Small intestine (tissue), 7 donors: ENCODE data around the gene NGB. TPM values are rescaled to one million over a fixed set of nuclear protein-coding genes. Genes with fewer than 3 reads are reported as not detected.

ENCODE experiments used
- DNase-seq, 2 donors: peaks; one replicate each; pipeline versions ENCODE4 v3.0.0 to v3.0.0-alpha.2; 2013
- FAIRE-seq: peaks from 2 replicates; lab custom pipeline; 2012; peaks lifted over from hg19 to GRCh38; lab: Jason Lieb, UNC
- H3K27ac ChIP-seq, 3 donors: one replicate each; pipeline ENCODE4 v1.5.1; 2013; ENCODE audit warnings: low read length in 2 of 3, mild to moderate bottlenecking in 2 of 3, control low read depth in 1 of 3, inconsistent platforms in 1 of 3, low read depth in 1 of 3, moderate library complexity in 1 of 3
- H3K27me3 ChIP-seq, 3 donors: one replicate each; pipeline ENCODE4 v1.6.1; 2013; ENCODE audit warnings: low read length in 3 of 3, inconsistent platforms in 1 of 3; ENCODE audit not compliant: control insufficient read depth in 3 of 3, insufficient read depth in 3 of 3
- H3K36me3 ChIP-seq, 3 donors: one replicate each; pipeline ENCODE4 v1.6.1; 2013; ENCODE audit warnings: low read length in 3 of 3, inconsistent platforms in 1 of 3, low read depth in 1 of 3, mild to moderate bottlenecking in 1 of 3, moderate library complexity in 1 of 3; ENCODE audit not compliant: control insufficient read depth in 3 of 3, insufficient read depth in 2 of 3
- H3K4me1 ChIP-seq, 3 donors: one replicate each; pipeline ENCODE4 v1.6.1; 2013; ENCODE audit warnings: low read length in 2 of 3, inconsistent platforms in 1 of 3, low read depth in 1 of 3, mild to moderate bottlenecking in 1 of 3, moderate library complexity in 1 of 3; ENCODE audit not compliant: control insufficient read depth in 3 of 3, insufficient read depth in 2 of 3
- H3K4me3 ChIP-seq, 3 donors: one replicate each; pipeline ENCODE4 v1.5.1; 2013; ENCODE audit warnings: low read length in 3 of 3, control low read depth in 1 of 3, inconsistent platforms in 1 of 3, low read depth in 1 of 3, mild to moderate bottlenecking in 1 of 3, moderate library complexity in 1 of 3
- H3K9me3 ChIP-seq, 2 donors: one replicate each; pipeline ENCODE4 v1.6.1; 2013; ENCODE audit warnings: low read depth in 1 of 2, low read length in 1 of 2; ENCODE audit not compliant: control insufficient read depth in 2 of 2, insufficient read depth in 1 of 2
- WGBS, 3 donors: extraction: QIAGEN DNeasy Blood & Tissue Kit; methylation state at CpG; one replicate each; pipeline ENCODE4 v1.1.7; 2013; 5-methylcytosine and 5-hydroxymethylcytosine counted together
- polyA plus RNA-seq, 4 donors: library from polyadenylated mRNA; stranded (reverse) in 3 of 4; unstranded in 1 of 4; fragments of 200-250 nt in 3 of 4; fragments of 120-200 nt in 1 of 4; gene quantifications; one replicate each; pipeline versions ENCODE4 v1.2.1 to v1.2.3, GENCODE V29; 2013
- donor health status: healthy with polysubstance abuse.
- donor health status: control.
- donor health status: control.
- donor health status: Bipolar disorder and iron deficiency.
- donor health status: healthy.

Gene NGB
- polyA plus RNA-seq, 4 donors, result 0.09 to 0.81 TPM; not detected in 2

- DNase-seq (no peak), FAIRE-seq (no peak)
- Histone ChIP-seq H3K4me3 (no peak overlapping the region), H3K27ac (no peak overlapping the region), H3K9me3 (no peaks in the 10 kb centered on the region), H3K4me1 (peaks cover 0 to 28% (median 3%) of the 10 kb centered on the region in 3 donors), H3K36me3 (peaks cover 0 to 18% (median 8%) of the 10 kb centered on the region in 3 donors), H3K27me3 (no peaks in the 10 kb centered on the region)
- 79 to 86% (median 83%) methylated on average over 4 of the region's 4 CpGs for WGBS, 3 donors
These were observed 34.7 kb upstream of the NGB start for GRCh38 chr14:77305696-77306095.

GRCh38 chr14:77303417-77304156, 32.6 kb upstream of the NGB start:
- Histone ChIP-seq H3K27me3 (no peaks in the 10 kb centered on the region), H3K27ac (peak overlapping the region in 1 of 3 donors; percentile 27), H3K4me3 (no peak overlapping the region), H3K36me3 (peaks cover 0 to 32% (median 8%) of the 10 kb centered on the region in 3 donors), H3K9me3 (no peaks in the 10 kb centered on the region), H3K4me1 (peaks cover 0 to 41% (median 3%) of the 10 kb centered on the region in 3 donors)
- DNase-seq (peak; percentile 33 to 70), FAIRE-seq (no peak)
- WGBS, 3 donors, result 48 to 52% (median 50%) methylated on average over 4 of the region's 4 CpGs

GRCh38 chr14:77302926-77303325, 31.9 kb upstream of the NGB start:
- H3K36me3 ChIP-seq, result peaks cover 0 to 38% (median 8%) of the 10 kb centered on the region in 3 donors
- H3K4me1 ChIP-seq, result peaks cover 0 to 41% (median 3%) of the 10 kb centered on the region in 3 donors
- WGBS, 3 donors, result 79 to 93% (median 87%) methylated on average over 5 of the region's 5 CpGs
- peak overlapping the region in 1 of 3 donors; percentile 19 for H3K27ac ChIP-seq
- FAIRE-seq (no peak), DNase-seq (no peak)
- no peak overlapping the region for H3K4me3 ChIP-seq
- H3K9me3 ChIP-seq, result no peaks in the 10 kb centered on the region
- H3K27me3 ChIP-seq, result no peaks in the 10 kb centered on the region

DNA sequence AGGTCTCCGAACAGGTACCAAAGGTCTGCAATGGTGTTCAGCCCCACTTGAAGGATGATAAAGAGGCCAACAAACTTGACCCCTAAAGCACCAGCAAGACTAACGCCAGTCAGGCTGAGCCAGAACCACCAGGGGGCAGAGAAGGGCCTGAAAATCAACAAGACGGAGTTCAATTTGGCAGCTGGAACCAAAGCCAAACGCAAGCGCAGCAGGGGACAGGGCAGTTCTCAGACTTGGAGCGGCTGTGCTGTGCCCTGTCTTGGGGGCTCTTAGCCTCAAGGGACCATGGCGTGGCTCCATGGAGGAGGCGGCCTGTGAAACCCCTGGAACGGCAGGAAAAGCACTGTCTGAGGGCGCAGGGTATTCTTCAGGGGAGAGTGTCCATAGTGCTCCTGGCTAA, 30.1 kb upstream of the NGB start:
- no peak overlapping the region for H3K4me3 ChIP-seq
- H3K27me3 ChIP-seq, result no peaks in the 10 kb centered on the region
- peaks cover 0 to 30% (median 0%) of the 10 kb centered on the region in 3 donors for H3K4me1 ChIP-seq
- H3K27ac ChIP-seq, result peak overlapping the region in 1 of 3 donors; percentile 26
- WGBS, 3 donors, result 31 to 40% (median 38%) methylated on average over 10 of the region's 10 CpGs
- H3K36me3 ChIP-seq, result peaks cover 0 to 49% (median 7%) of the 10 kb centered on the region in 3 donors
- FAIRE-seq (no peak), DNase-seq (peak; percentile 78 to 89)
- H3K9me3 ChIP-seq, result no peaks in the 10 kb centered on the region

- Histone ChIP-seq H3K36me3 (peaks cover 0 to 48% (median 7%) of the 10 kb centered on the region in 3 donors), H3K27me3 (no peaks in the 10 kb centered on the region), H3K9me3 (no peaks in the 10 kb centered on the region), H3K27ac (peak overlapping the region in 2 of 3 donors; percentile 54 to 72), H3K4me3 (no peak overlapping the region), H3K4me1 (peaks cover 0 to 30% (median 0%) of the 10 kb centered on the region in 3 donors)
- FAIRE-seq (no peak), DNase-seq (peak; percentile 62 to 94)
- WGBS, 3 donors, result 17 to 49% (median 41%) methylated on average over 4 of the region's 4 CpGs
These were observed 28.8 kb upstream of the NGB start for GRCh38 chr14:77299771-77300170.

DNA sequence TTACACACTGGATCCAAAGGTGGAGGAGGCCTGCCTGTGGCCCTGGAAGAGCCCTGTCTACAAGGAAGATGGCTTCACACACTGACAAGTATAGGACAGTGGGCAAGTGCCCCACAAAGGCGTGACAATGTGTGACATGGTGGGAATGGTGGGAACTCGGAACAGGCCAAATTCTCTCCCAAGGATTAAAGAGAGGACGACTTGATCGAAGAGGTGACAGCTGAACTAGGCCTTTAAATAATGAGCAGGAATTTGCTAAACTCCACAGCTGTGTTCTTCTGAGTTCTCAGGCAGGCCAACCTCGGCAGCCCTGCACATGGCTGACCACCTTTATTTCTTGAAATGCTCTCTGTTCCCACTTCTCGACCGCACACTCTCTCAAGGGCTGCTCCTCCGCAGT, 25.9 kb upstream of the NGB start:
- Histone ChIP-seq H3K36me3 (peaks cover 3 to 45% (median 7%) of the 10 kb centered on the region in 3 donors), H3K27ac (no peak overlapping the region), H3K4me3 (no peak overlapping the region), H3K27me3 (no peaks in the 10 kb centered on the region), H3K9me3 (no peaks in the 10 kb centered on the region), H3K4me1 (peaks cover 0 to 20% (median 0%) of the 10 kb centered on the region in 3 donors)
- FAIRE-seq (no peak), DNase-seq (no peak)
- 92 to 94% (median 93%) methylated on average over 8 of the region's 8 CpGs for WGBS, 3 donors

- Histone ChIP-seq H3K27me3 (no peaks in the 10 kb centered on the region), H3K27ac (no peak overlapping the region), H3K4me1 (peaks cover 0 to 17% (median 0%) of the 10 kb centered on the region in 3 donors), H3K4me3 (no peak overlapping the region), H3K9me3 (no peaks in the 10 kb centered on the region), H3K36me3 (peaks cover 3 to 42% (median 7%) of the 10 kb centered on the region in 3 donors)
- no peak for FAIRE-seq
- DNase-seq, result no peak
- 85 to 93% (median 89%) methylated on average over 11 to 13 of the region's 13 CpGs for WGBS, 3 donors
These were observed 25.1 kb upstream of the NGB start for GRCh38 chr14:77296155-77296554.

DNA sequence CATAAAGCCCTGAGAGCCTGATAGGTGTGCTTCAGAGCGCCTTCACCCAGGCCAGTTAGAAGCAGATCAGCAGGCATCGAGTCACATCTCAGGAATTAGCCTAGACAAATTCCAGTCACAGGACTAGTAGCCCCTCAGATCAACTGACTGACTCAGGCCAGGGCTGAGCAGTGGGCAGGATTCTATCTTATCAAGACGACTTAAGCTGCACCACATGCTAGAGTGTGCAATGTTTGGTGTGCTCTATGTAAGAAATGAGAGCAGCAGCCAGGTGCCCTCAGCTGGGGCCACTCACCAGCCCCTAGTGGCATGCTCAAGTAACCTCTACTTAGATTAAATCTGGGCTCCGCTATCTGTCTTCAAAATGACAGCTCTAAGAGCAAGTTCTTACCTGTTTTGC, 19.7 kb upstream of the NGB start:
- no peaks in the 10 kb centered on the region for H3K9me3 ChIP-seq
- 88 to 92% (median 91%) methylated on average over 4 of the region's 4 CpGs for WGBS, 3 donors
- no peak overlapping the region for H3K4me3 ChIP-seq
- no peak for FAIRE-seq
- no peak for DNase-seq
- H3K36me3 ChIP-seq, result peaks cover 3 to 17% (median 4%) of the 10 kb centered on the region in 3 donors
- H3K27ac ChIP-seq, result no peak overlapping the region
- no peaks in the 10 kb centered on the region for H3K4me1 ChIP-seq
- no peaks in the 10 kb centered on the region for H3K27me3 ChIP-seq
